HUES64 (cell line): ENCODE measurements around the gene RAB10.
"Not testable (repeated sequence)": the region's sequence is repeated elsewhere in the genome, so short reads cannot be mapped to it uniquely, and the experiment has no call there.

Experiments used
- H3K27ac ChIP-seq: 2 replicates; pipeline ENCODE4 v1.7.0; 2013; ENCODE audit warnings: low read depth, low read length, inconsistent platforms
- H3K27me3 ChIP-seq: 2 replicates; pipeline ENCODE4 v1.6.1; 2013; ENCODE audit warnings: mild to moderate bottlenecking, low read length; ENCODE audit not compliant: insufficient read depth
- H3K36me3 ChIP-seq: 2 replicates; pipeline ENCODE4 v1.6.1; 2013; ENCODE audit warnings: mild to moderate bottlenecking, low read length; ENCODE audit not compliant: insufficient read depth
- H3K4me1 ChIP-seq: 2 replicates; pipeline ENCODE4 v1.6.1; 2013; ENCODE audit warnings: mild to moderate bottlenecking, low read length, moderate library complexity; ENCODE audit not compliant: insufficient read depth
- H3K4me3 ChIP-seq: 2 replicates; pipeline ENCODE4 v1.5.1; 2013; ENCODE audit warnings: mild to moderate bottlenecking, low read length, moderate library complexity
- H3K9ac ChIP-seq: 2 replicates; pipeline ENCODE4 v1.6.1; 2013; ENCODE audit warnings: mild to moderate bottlenecking, low read depth, low read length
- H3K9me3 ChIP-seq: 2 replicates; pipeline ENCODE4 v1.6.1; 2013; ENCODE audit warnings: low read depth, low read length; ENCODE audit not compliant: insufficient read depth
- WGBS: fragments of 150-250, 120-280 bp; methylation state at CpG from one replicate; pipeline ENCODE4 v1.1.7; 2013; ENCODE audit warnings: missing lambda C conversion rate; 5-methylcytosine and 5-hydroxymethylcytosine counted together

RAB10 gene

DNA sequence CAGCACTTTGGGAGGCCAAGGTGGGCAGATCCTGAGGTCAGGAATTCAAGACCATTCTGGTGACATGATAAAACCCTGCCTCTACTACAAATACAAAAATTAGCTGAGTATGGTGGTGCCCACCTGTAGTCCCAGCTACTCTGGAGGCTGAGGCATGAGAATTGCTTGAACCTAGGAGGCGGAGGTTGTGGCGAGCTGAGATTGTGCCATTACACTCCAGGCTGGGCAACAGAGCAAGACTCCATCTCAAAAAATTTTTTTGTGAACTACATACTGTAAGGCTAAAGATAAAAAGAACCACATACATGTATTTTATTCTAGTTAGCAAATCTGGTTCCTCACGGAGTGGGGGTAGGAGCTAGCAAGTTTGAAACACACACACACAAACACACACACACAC, 45.1 kb downstream of the RAB10 start:
- no peak overlapping the region for H3K27ac ChIP-seq
- peaks cover 36% of the 10 kb centered on the region for H3K4me1 ChIP-seq
- H3K27me3 ChIP-seq, result no peaks in the 10 kb centered on the region
- WGBS, result 95% methylated on average over 2 of the region's 3 CpGs
- H3K4me3 ChIP-seq, result no peak overlapping the region
- H3K9me3 ChIP-seq, result peaks cover 13% of the 10 kb centered on the region
- no peak overlapping the region for H3K9ac ChIP-seq
- peaks cover 8% of the 10 kb centered on the region for H3K36me3 ChIP-seq

DNA sequence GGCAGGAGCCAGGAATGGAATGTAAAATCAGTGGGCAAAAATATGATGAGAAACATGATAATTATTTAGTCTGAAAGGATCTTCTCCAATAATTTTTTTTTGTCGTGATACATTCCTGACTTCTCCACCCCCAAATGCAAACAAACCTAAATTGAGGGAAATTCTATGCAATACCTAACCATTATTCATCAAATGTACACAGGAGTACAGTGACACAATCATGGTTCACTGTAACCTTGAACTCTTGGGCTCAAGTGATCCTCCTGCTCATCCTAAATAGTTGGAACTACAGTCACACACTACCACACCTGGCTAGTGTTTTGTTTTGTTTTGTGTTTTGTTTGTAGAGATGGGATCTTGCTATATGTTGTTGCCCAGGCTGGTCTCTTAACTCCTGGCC, 46.5 kb downstream of the RAB10 start:
- Histone ChIP-seq H3K4me1 (peaks cover 27% of the 10 kb centered on the region), H3K27ac (no peak overlapping the region), H3K4me3 (no peak overlapping the region), H3K9me3 (peaks cover 13% of the 10 kb centered on the region), H3K9ac (no peak overlapping the region), H3K36me3 (peaks cover 8% of the 10 kb centered on the region), H3K27me3 (no peaks in the 10 kb centered on the region)
- WGBS, result 83% methylated on average over 1 of the region's 1 CpG

DNA sequence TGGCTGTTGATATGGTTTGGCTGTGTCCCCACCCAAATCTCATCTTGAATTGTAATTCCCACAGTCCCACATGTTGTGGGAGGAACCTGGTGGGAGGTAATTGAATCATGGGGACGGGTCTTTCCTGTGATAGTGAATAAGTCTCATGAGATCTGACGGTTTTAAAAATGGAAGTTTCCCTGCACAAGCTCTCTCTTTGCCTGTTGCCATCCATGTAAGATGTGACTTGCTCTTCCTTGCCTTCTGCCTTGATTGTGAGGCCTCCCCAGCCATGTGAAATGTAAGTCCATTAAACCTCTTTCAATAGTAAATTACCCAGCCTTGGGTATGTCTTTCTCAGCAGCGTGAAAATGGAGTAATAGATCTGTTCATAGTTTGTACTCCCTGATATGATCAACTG, 47.0 kb downstream of the RAB10 start:
- H3K27me3 ChIP-seq, H3K4me3 ChIP-seq, H3K36me3 ChIP-seq, H3K9ac ChIP-seq, H3K27ac ChIP-seq: not testable (repeated sequence)
- Histone ChIP-seq H3K4me1 (peaks cover 21% of the 10 kb centered on the region), H3K9me3 (peaks cover 13% of the 10 kb centered on the region)
- 91% methylated on average over 2 of the region's 3 CpGs for WGBS

DNA sequence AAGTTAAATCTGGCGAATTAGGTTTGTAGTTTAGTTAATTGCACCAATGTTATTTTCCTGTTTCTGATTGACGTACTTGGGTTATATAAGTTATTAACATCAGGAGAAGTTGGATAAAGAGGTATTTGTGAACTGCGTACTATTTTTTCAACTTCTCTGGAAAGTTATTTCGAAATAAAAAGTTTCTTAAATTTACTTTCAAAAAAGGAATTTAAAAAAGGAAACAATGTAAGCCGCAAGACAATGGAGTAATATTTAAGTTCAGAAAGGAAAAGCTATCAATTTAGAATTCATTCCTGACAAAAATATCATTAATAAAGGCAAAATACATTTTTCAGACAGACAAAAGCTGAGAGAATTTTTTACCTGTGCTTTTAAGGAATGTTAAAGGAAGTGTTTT, 47.7 kb downstream of the RAB10 start:
- H3K27ac ChIP-seq, result no peak overlapping the region
- H3K36me3 ChIP-seq, result peaks cover 8% of the 10 kb centered on the region

DNA sequence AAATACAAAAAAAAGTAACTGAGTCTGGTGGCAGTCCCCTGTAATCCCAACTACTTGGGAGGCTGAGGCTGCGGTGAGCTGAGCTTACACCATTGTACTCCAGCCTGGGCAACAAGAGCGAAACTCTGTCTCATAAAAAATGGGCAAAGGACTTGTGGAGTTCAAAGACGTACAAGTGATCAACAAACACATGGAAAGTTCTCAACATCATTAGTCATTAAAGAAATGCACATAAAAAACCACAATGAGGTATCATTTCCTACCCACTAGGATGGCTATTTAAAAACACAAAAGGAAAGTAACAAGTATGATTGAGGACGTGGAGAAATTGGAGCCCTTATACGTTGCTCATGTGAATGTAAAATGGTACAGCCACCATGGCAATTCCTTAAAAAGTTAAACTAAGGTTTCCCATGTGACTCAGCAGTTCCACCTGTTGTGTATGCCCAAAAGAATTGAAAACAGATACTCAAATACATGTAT, 52.3 kb downstream of the RAB10 start:
- H3K4me3 ChIP-seq, result no peak overlapping the region
- no peaks in the 10 kb centered on the region for H3K27me3 ChIP-seq
- peaks cover 2% of the 10 kb centered on the region; the same call in 1 of the 2 replicates for H3K9me3 ChIP-seq
- H3K4me1 ChIP-seq, result peaks cover 26% of the 10 kb centered on the region
- H3K9ac ChIP-seq, result no peak overlapping the region
- H3K36me3 ChIP-seq, result peaks cover 5% of the 10 kb centered on the region
- WGBS, result 90% methylated on average over 5 of the region's 5 CpGs
- H3K27ac ChIP-seq, result no peak overlapping the region

More for the DNA sequence above, 47.7 kb downstream of the RAB10 start:
- H3K9ac ChIP-seq, result no peak overlapping the region
- no peak overlapping the region for H3K4me3 ChIP-seq
- peaks cover 18% of the 10 kb centered on the region; the same call in 1 of the 2 replicates for H3K4me1 ChIP-seq
- H3K27me3 ChIP-seq, result no peaks in the 10 kb centered on the region
- WGBS, result 93% methylated on average over 3 of the region's 5 CpGs
- peaks cover 13% of the 10 kb centered on the region for H3K9me3 ChIP-seq

DNA sequence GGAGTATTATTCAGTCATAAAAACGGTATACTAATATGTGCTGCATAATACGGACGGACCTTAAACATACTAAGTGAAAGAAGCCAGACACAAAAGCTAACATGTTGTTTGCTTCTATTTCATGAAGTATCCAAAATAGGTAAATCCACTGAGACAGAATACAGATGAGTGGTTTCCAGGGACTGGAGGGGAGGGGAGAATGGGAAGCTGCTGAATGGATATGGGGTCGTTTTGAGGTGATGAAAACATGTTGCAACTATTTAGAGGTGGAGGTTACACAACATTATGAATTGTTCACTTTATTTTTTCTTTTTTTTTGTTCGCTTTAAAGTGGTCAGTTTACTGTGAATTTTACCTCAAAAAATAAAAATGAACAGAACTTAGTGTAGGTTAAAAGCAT, 52.9 kb downstream of the RAB10 start:
- WGBS, result 88% methylated on average over 4 of the region's 5 CpGs
- Histone ChIP-seq H3K27me3 (no peaks in the 10 kb centered on the region), H3K27ac (no peak overlapping the region), H3K9ac (no peak overlapping the region), H3K36me3 (peaks cover 5% of the 10 kb centered on the region), H3K4me3 (no peak overlapping the region), H3K4me1 (peaks cover 26% of the 10 kb centered on the region), H3K9me3 (no peaks in the 10 kb centered on the region; the same call in 1 of the 2 replicates)

GRCh38 chr2:26088038-26088643, 54.3 kb downstream of the RAB10 start:
- Histone ChIP-seq H3K9ac (no peak overlapping the region), H3K36me3 (peaks cover 8% of the 10 kb centered on the region), H3K27me3 (no peaks in the 10 kb centered on the region), H3K9me3 (no peaks in the 10 kb centered on the region), H3K4me3 (no peak overlapping the region), H3K27ac (no peak overlapping the region), H3K4me1 (peaks cover 15% of the 10 kb centered on the region)
- WGBS, result 97% methylated on average over 1 of the region's 1 CpG

DNA sequence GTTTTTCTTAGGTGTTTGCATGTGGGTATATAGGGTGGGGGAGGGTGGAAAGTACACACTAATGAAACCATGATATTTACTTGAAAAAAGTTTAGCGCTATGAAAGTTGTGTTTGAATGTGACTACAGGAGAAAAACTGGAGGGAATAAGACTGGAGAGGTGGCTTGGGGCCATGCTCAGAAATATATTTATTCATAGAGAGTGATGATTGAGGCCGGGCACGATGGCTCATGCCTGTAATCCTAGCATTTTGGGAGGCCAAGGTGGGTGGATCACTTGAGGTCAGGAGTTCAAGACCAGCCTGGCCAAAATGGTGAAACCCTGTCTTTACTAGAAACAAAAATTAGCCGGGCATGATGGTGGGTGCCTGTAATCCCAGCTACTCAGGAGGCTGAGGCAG, 55.0 kb downstream of the RAB10 start:
- H3K4me1 ChIP-seq, H3K9ac ChIP-seq, H3K27me3 ChIP-seq, H3K27ac ChIP-seq, H3K9me3 ChIP-seq, H3K4me3 ChIP-seq: not testable (repeated sequence)
- 95% methylated on average over 4 of the region's 4 CpGs for WGBS
- peaks cover 14% of the 10 kb centered on the region for H3K36me3 ChIP-seq

GRCh38 chr2:26089337-26089736, 55.5 kb downstream of the RAB10 start:
- H3K9ac ChIP-seq, result no peak overlapping the region
- H3K36me3 ChIP-seq, result peaks cover 14% of the 10 kb centered on the region
- H3K4me3 ChIP-seq, result no peak overlapping the region
- 93% methylated on average over 2 of the region's 2 CpGs for WGBS
- H3K9me3 ChIP-seq, result no peaks in the 10 kb centered on the region
- H3K27me3 ChIP-seq, result no peaks in the 10 kb centered on the region
- no peak overlapping the region for H3K27ac ChIP-seq
- peaks cover 8% of the 10 kb centered on the region for H3K4me1 ChIP-seq

- no peak overlapping the region for H3K27ac ChIP-seq
- WGBS, result 95% methylated on average over 5 of the region's 5 CpGs
- peaks cover 16% of the 10 kb centered on the region for H3K4me1 ChIP-seq
- no peaks in the 10 kb centered on the region for H3K9me3 ChIP-seq
- H3K27me3 ChIP-seq, result no peaks in the 10 kb centered on the region
- H3K9ac ChIP-seq, result no peak overlapping the region
- peaks cover 31% of the 10 kb centered on the region for H3K36me3 ChIP-seq
- H3K4me3 ChIP-seq, result no peak overlapping the region
Observed at GRCh38 chr2:26095758-26096157, 61.9 kb downstream of the RAB10 start.

DNA sequence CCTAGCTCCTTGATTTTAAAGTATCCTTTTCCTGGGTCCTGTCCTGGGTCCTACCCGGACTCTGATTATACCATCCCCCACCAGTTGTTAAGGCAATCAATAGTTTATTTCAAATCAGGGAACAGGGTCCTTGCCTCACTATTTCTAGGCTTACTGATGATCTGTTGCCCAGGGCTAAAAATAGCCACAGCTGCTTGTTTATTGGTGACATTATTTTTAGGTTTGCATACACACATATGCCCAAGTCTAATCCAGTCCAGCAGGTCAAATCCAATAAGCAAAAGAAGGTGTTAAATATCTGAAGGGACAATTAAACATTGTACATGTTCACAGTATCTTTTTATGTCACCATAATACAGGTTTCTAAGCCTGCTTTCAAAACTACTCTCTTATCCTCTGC, 66.0 kb downstream of the RAB10 start:
- peaks cover 16% of the 10 kb centered on the region for H3K4me1 ChIP-seq
- WGBS, result 86% methylated on average over 1 of the region's 1 CpG
- H3K9me3 ChIP-seq, result peaks cover 10% of the 10 kb centered on the region; the same call in 1 of the 2 replicates
- peaks cover 56% of the 10 kb centered on the region for H3K36me3 ChIP-seq
- no peak overlapping the region for H3K9ac ChIP-seq
- no peak overlapping the region for H3K4me3 ChIP-seq
- H3K27me3 ChIP-seq, result no peaks in the 10 kb centered on the region
- no peak overlapping the region for H3K27ac ChIP-seq

GRCh38 chr2:26100384-26100783, 66.5 kb downstream of the RAB10 start:
- Histone ChIP-seq H3K27ac (no peak overlapping the region), H3K27me3 (no peaks in the 10 kb centered on the region), H3K4me3 (no peak overlapping the region), H3K4me1 (peaks cover 16% of the 10 kb centered on the region), H3K36me3 (peaks cover 60% of the 10 kb centered on the region), H3K9me3 (peaks cover 10% of the 10 kb centered on the region; the same call in 1 of the 2 replicates), H3K9ac (no peak overlapping the region)
- 100% methylated on average over 1 of the region's 1 CpG for WGBS
